Measurements from ENCODE around the gene C11orf71.

DNA sequence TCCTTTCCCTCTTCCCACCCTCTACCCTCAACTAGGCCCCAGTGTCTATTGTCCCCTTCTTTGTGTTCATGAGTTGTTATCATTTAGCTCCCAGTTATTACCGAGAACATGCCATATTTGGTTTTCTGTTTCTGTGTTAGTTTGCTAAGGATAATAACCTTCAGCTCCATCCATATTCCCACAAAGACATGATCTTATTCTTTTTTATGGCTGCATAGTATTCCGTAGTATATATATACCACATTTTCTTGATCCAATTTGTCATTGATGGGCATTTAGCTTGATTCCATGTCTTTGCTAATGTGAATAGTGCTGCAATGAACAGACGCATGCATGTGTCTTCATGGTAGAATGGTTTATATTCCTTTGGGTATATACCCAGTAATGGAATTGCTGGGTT lies 17.8 kb downstream of the C11orf71 start:
- TF ChIP-seq CTCF (IDR thresholded peaks at IDR 0.05) (no peak), EP300 (IDR thresholded peaks at IDR 0.05) (no peak), POLR2A (IDR thresholded peaks at IDR 0.05) (no peak), POLR2AphosphoS5 (IDR thresholded peaks at IDR 0.05) (no peak)
